GM19238 (cell line): ENCODE measurements around the gene PTK6.

Experiments used
- DNase-seq: peaks from one replicate; pipeline ENCODE4 v3.0.0; 2011; ENCODE audit warnings: low spot score; ENCODE audit not compliant: insufficient read length

Gene PTK6

GRCh38 chr20:63558804-63559484 lies 21.8 kb upstream of the PTK6 start:
- DNase-seq = no peak

GRCh38 chr20:63557481-63557891 lies 20.3 kb upstream of the PTK6 start:
- no peak for DNase-seq

GRCh38 chr20:63556873-63557478 lies 19.8 kb upstream of the PTK6 start:
- no peak for DNase-seq

- DNase-seq = no peak
Observed at GRCh38 chr20:63555661-63556381, 18.6 kb upstream of the PTK6 start.

GRCh38 chr20:63554361-63555278 lies 17.4 kb upstream of the PTK6 start:
- no peak for DNase-seq

- DNase-seq = no peak
Observed at GRCh38 chr20:63553933-63554290, 16.7 kb upstream of the PTK6 start, which contains the start of gene FNDC11. FNDC11 (plus strand) TSS chr20:63554159; CDS start chr20:63555664, 1,505 bp downstream.

- DNase-seq = peak; percentile 68
Observed at GRCh38 chr20:63553251-63553932, 16.2 kb upstream of the PTK6 start.

GRCh38 chr20:63552481-63553249 lies 15.5 kb upstream of the PTK6 start:
- peak; percentile 66 for DNase-seq

GRCh38 chr20:63551068-63551467 lies 13.9 kb upstream of the PTK6 start:
- no peak for DNase-seq

GRCh38 chr20:63549679-63550282 lies 12.6 kb upstream of the PTK6 start:
- no peak for DNase-seq

GRCh38 chr20:63549019-63549418 lies 11.8 kb upstream of the PTK6 start:
- no peak for DNase-seq

GRCh38 chr20:63548542-63548941 lies 11.4 kb upstream of the PTK6 start:
- no peak for DNase-seq

- no peak for DNase-seq
Observed at GRCh38 chr20:63547725-63548480, 10.7 kb upstream of the PTK6 start, which contains the start of gene SRMS. SRMS (minus strand) TSS chr20:63547749; CDS start chr20:63547463, 286 bp downstream.

- no peak for DNase-seq
Observed at GRCh38 chr20:63546956-63547724, 10.0 kb upstream of the PTK6 start.

- DNase-seq = no peak
Observed at GRCh38 chr20:63546256-63546955, 9.2 kb upstream of the PTK6 start.

- DNase-seq = no peak
Observed at GRCh38 chr20:63545814-63546213, 8.6 kb upstream of the PTK6 start.

GRCh38 chr20:63544958-63545516 lies 7.9 kb upstream of the PTK6 start:
- DNase-seq = no peak
